ENCODE data around the gene DPYSL4.
"Not testable (repeated sequence)": the region's sequence is repeated elsewhere in the genome, so short reads cannot be mapped to it uniquely, and the experiment has no call there.

Gene DPYSL4

DNA sequence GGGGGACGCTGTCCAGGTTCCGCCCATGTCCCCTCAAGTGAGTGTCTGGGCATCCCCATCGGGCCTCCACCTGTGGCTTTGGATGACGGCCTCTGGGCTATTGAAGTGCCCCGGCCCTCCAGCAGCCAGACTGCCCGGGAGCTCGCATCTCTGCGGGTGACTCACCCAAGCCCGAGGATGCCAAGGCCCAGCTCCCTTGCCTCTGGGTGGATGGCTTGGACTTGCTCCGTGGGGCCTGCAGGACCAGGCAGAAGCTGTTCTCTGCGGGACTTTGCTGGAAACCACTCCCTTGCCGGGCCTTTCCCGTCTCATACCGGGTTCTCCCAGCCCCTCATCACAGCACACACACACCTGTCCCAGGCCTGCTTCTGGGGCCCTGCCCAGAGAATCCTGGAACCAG, 22.4 kb downstream of the DPYSL4 start:
- no peak for DNase-seq

DNA sequence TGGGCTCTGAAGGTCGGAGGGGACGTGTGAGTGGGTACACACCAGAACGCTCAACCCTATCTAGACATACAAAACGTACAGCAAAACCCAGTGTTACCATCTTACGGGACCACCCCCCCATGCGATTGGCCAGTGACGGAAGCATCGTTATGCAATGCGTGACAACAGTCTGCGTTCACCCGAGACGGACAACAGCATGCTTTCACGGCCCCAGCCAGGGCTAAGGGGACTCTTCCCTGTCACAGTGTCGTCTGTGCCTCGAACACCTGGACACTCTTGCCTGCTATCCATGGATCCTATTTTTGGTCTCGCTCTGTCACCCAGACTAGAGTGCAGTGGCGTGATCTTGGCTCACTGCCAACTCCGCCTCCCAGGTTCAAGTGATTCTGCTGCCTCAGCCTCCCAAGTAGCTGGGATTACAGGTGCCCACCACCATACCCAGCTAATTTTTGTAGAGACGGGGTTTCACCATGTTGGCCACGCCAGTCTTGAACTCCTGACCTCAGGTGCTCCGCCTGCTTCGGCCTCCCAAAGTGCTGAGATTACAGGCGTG, 23.3 kb downstream of the DPYSL4 start:
- DNase-seq = no peak

DNA sequence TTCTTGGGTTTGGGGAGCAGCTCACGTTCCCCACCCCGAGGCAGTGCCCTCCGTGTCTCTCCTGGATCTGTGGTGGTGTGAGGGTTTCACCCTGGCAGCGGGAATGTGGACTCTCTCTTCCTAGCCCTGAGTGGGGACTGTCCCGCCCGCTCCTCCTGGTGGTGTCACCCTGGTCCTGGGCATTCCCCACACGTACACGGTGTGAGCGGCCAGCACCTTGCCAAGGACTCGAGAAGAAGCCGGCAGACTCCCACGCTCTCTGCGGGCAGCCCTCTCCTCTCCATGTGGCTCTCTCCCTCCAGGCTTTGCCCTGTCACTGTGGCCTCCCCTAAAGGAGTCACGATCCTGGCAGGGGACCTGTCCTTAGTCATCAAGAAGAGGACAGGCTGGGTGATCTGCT, 24.0 kb downstream of the DPYSL4 start:
- DNase-seq = no peak

DNA sequence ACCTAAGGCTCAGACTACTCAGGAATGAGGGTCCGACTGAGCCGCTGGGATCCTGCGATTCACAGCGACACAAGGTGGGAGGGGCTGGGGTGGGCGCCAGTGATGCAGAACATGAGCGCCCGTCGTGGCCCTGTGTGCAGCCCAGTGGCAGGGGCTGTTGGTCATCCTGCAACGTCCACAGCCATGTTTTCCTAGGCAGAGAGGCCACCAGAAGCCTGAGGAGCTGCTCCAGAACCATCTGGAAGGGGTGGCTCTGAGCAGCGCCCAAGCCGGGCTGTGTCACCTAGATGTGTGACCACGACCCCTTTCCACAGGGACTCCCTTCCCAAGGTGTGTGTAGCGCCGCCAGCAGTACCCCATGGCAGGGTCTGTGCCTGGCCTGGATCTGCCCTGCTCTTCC, 24.5 kb downstream of the DPYSL4 start:
- no peak for DNase-seq

DNA sequence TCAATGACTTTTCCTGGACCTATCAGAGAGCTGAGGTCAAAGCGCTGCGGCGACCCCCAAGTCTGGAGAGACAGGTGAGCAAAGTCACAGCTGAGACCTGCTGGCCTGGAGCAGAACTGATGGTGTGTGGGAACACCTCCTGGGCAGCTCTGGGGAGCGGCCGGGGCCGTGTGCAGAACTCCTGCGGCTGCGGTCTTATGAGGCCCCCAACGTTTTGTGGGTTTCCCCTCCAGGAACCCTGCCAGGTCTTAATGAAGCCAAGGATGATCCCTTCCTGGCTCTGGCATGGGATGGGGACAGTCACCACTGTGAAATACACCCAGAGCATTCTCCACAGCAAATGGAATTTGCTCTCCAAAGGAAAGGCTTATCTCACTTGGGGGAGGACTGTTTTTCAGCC, 26.1 kb downstream of the DPYSL4 start:
- no peak for DNase-seq

DNA sequence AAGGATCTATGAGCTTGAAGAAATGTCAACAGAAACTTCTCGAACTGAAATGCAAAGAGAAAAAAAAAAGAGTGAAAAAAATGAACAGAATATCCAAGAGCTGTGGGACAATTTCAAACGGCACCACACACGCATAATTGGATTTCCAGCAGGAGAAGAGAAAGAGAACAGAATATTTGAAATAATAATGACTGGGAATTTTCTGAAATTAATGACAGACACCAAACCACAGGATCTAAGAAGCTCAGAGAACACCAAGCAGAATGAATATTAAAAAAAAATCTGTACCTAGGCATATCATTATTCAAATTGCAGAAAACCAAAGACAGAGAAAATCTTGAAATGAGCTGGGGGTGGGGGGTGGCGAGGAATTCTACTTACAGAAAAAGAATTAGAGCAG, 27.2 kb downstream of the DPYSL4 start:
- no peak for DNase-seq

DNA sequence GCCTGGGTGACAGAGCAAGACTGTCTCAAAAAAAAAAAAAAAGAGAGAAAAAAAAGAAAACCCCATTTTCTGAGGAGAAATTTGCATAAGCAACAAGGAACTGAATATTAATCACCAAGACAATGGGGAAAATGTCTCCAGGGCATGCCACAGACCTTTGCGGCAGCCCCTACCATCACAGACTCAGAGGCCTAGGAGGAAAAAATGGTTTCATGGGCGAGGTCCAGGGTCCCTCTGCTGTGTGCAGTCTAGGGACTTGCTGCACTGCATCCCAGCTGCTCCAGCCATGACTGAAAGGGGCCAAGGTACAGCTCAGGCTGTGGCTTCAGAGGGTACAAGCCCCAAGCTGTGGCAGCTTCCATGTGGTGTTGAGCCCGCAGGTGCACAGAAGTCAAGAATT, 29.7 kb downstream of the DPYSL4 start:
- not testable (repeated sequence) for DNase-seq

DNA sequence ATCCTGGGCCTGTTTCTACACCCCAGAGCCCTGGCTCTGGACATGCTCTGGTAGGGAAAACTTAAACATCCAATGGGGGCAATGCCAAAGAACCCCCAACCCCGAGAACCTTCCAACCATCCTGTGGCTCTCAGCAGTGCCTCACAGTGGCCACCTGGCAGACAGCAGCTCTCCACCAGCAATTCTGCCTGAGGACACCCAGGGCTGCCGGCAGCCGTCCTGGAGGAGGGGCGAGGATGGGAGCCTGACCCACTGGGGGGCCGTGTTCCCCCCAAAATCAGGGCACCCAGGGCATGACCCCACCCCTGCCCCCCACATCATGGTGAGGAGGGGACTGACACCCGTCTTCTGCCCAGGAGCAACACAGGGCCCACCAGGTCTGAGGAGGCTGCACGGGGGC, 32.7 kb downstream of the DPYSL4 start:
- no peak for DNase-seq

DNA sequence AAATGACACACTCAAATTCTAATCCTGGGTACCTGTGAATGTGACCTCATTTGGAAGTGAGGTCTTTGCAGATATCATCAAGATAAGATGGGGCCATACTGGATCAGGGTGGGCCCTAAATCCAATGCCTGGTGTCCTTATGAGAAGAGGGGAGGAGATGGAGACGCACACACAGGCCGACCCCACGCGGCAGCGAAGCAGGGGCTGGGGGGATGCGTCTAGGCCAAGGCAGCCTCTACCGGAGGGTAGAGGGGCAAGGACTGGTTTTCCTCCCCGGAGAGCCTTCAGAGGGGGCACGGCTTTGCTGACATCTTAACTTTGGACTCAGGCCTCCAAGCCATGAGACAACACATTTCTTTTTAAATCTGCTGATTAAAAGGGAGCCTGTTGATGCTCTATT, 33.3 kb downstream of the DPYSL4 start:
- no peak for DNase-seq

DNA sequence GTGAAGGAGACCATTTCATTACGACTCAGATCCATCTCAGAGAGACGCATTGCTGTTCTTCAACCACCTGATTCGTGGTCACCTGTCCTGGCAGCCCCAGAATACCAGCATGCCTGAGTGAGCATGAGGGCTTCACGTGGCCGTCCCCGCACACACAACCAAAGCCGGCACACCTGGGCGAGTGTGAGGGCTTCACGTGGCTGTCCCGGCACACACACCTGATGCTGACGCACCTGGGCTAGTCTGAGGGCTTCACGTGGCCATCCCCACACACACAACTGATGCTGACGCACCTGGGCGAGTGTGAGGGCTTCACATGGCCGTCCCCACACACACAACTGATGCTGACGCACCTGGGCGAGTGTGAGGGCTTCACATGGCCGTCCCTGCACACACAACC, 34.2 kb downstream of the DPYSL4 start:
- not testable (repeated sequence) for DNase-seq

DNA sequence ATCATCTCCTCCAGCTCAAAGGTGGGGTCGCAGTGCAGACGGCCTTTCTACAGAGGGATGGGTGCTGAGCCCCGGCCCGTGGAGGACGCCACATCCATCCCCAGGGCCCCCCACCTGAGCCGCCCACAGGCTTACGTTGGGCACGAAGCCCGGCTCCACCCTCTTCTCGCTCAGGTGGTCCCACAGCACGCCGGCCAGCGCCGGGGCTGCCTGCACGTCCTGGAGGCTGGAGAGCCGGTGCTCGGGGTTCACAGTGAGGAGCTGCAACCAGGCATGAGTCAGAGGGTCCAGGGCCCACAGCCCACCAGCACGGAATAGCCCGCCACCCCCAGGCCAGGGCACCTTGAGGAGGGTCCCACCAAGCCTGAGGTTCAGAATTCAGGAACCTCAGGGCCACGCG, 36.0 kb downstream of the DPYSL4 start:
- DNase-seq = no peak

DNA sequence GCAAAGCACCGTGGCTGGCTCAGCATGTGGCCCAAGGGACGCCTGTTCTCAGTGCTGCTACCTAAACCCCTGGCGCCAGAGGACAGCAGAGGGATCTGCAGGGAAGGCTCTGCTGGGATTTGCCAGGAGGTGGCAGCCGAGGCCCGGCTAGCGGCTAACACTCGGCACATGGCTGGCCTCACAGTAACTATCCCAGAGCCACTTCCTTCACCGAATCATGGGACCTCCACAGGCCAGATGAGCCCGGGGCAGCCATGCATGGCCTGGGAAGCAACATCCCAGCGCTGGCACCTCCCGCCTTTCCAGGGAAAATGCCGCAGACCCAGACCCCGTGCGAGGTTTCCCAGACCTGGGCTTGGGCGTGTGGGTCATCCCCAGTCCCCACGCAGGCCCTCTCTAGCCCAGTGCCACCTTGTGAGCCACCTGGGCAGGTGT, 36.4 kb downstream of the DPYSL4 start:
- peak in 2 of 3 experiments; percentile 13 to 54 for DNase-seq

DNA sequence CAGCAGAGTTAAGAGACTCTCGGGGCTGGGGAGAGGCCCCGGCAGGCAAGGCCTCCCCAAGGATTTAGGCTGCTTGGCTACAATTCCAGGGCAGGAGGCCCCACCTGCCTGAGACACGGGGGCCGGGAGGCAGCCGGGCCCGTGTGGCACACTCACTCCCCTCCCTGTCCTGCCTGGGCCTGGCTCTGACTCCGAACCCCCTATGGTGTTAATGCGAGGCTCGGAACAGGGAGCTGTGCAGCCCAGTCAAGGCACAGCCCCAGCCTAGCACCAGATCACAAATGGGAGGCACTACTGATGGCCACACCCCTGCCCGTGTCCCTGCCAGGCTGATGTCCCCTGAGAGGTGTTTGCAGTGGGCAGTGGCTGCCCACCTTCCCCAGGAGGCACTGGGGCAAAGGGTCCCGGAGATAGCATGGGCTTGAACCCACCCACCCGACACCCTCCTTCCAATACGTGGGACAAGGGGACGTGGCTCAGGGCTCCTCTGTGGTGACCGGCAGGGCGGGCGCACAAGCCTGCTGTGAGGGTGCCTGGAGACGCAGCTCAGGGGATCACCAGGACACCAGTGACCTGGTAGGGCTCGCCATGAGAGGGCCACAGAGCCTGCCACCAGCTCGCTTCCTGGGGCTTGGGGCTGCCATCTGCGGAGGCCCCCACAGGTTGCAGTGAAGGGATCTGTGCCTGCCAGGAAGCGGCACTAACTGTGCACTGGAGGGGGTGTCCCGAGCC, 37.0 kb downstream of the DPYSL4 start:
- no peak for DNase-seq

DNA sequence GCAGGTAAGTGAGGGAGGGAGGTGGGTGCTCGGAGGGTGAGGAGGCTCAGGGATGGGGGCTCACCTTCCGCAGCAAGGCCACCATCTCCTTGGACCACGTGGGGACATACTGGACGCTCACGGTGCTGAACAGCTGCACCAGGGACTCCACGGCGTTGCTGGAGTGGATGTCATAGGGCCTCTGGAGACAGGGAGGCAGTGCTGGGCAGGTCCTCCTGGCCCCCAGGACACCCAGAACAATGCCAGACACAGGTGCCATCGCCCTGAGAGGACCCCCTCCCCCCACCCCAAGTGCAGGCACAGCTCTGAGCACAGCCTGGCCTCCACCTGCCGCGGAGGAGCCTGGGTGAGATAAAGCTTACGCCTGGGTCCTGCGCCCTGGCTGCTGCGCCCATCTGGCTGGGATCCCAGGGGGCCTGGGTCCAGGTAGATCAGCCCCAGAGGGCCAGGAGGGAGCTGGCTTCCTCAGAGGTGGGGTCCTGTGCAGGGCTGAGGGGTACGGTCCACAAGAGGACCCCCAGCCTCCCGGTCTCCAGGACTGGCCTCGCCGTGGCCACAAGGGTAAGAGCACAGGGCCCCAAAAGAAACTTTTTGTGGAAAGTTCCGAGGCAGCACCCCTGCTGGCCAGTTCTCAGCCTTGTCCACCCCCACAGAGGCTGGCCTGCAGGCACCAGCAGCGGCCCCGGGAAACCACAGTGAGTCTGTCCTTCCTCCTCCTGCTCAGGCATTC, 37.8 kb downstream of the DPYSL4 start:
- no peak for DNase-seq

DNA sequence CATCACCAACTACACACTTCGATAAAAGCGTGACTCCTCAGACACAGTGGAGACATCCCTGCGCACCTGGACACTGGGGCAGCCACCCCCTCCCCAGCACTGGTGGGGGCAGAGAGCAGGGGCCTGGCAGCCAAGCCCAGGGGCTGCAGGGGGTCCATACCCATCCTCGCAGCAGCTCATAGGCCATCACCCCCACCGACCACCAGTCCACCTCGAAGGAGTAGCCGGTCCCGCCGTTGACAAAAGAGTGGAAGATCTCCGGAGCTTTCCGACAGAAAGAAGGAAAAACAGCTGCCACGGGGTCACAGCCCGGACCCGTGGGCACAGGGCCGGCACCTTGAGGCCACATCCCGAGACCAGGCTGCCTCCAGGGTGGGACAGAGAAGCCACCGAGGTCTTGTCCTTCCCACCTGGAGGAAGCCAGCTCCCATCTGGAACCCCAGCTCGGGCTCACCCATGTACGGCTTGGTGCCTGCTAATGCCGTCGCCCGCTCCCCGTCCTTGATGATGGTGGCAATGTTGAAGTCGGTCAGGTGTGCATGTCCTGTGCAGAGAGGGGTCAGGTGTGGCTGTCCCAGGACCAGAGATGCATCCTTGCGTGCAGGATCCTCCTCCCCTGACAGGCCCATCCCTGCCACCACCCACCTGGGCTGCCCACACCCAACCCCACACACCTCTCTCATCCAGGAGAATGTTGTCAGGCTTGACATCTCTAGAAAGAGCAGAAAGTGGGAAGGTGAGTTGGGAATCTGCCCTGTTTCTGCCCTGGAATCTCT, 38.5 kb downstream of the DPYSL4 start:
- no peak for DNase-seq

DNA sequence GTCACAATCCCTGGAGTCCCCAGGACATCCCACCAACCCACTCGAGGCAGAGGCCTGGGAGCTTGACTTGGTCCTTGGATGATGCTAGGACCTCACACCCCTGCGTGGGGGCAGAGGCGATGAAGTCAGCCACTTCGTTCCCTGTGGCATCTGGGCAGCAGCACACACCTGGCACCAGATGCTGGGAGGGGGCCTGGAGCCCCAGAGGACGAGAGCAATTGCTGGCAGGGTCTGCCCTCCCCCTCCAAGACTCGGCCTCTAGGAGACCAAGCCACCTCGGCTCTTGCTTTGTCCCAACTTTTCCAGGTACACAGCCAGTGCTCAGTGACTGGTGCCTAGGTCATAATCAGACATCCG, 39.1 kb downstream of the DPYSL4 start:
- DNase-seq = no peak

DNA sequence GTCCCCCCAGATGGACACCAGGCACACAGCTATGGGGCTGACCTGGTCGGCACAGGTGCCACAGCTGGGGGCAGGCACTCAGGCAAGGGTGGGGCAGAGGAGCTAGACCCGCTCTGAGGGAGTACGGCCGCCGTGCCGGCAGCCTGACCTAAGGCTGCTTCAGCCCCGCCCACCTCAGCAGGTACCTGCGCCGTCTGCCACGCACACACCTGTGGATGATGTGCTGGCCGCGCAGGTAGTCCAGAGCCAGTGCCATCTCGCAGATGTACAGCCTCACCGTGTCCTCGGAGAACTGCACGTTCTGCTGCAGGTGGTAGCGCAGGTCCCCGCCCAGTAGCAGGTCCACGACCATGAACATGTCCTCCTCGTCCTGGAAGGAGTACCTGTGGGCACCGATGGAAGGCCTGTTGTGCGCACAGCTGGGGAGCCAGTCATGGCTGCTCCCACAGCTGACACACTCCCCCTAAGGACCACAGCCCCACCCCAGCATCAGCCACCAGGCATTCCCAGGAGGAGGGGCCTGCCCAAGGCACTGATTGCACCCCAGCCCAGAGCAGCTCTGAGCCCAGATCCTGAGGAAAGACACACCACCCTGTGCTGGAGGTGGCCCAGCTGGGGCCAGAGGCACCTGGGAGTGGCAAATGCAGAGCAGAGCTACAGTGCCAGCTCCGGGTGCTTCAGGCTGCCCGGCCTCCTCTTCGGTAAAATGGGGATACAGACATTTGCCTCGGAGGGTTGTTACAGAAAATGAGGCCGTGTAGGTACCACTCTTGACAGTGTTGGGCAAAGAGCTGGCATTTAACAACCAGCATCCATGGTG, 40.0 kb downstream of the DPYSL4 start:
- DNase-seq = peak in 2 of 3 experiments; percentile 70 to 75

DNA sequence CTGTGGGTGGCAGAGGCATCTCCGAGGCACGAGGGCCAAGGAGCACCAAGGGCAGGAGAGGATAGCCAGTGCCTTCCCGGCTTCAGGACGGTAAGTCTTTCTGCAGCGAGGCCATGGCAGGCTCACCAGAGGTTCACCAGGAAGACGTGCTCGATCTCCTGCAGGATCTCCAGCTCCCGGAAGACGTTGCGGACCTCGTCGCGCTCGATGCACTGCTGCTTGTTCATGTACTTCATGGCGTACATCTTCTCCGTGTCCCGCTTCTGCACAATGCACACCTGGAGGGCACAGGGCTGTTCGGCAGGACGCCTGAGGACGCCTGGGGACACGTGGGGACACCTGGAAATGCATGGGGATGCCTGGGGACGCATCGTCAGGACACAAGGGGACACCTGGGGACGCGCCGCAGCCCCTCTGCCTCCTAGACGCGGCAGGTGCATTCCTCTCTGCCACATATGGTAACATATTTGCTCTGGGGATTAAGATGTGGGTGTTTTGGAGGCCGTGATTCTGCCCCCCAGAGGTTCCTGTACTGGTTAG, 41.2 kb downstream of the DPYSL4 start:
- no peak for DNase-seq

DNA sequence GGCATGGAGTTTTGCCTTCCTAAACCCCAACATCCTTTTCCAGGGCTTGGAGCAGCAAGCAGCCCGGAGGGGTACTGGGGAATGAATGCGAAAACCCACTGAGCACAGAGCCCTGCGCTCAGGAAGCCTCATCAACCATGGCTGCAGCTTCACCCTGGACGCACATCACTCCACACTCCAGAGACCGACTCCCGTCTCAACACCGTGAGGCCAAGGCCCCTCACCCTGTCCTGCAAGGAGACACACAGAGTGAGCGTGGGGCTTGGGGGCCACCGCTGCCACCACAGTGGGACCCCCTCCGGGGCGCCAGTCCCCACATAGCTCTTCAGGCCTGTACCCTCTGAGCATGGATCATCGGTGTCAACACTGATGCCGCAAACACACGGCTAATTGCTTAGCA, 41.9 kb downstream of the DPYSL4 start:
- no peak for DNase-seq

DNA sequence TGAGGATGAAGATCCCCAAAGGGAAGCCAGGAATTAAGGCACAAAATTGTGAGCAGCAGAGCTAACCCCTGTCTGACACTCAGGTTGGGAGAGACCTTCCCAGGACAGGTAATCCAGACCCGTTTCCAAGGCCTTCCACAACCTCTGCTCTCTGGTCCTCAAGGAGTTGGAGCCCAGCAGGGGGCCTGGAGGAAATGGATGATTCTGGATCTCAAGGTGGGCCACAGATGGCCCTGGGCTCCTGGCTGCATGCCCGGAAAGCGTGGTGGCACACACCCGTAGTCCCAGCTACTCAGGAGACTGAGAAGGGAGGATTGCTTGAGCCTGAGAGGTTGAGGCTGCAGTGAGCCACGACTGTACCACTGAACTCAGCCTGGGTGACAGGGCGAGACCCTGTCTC, 42.3 kb downstream of the DPYSL4 start:
- DNase-seq = no peak

DNA sequence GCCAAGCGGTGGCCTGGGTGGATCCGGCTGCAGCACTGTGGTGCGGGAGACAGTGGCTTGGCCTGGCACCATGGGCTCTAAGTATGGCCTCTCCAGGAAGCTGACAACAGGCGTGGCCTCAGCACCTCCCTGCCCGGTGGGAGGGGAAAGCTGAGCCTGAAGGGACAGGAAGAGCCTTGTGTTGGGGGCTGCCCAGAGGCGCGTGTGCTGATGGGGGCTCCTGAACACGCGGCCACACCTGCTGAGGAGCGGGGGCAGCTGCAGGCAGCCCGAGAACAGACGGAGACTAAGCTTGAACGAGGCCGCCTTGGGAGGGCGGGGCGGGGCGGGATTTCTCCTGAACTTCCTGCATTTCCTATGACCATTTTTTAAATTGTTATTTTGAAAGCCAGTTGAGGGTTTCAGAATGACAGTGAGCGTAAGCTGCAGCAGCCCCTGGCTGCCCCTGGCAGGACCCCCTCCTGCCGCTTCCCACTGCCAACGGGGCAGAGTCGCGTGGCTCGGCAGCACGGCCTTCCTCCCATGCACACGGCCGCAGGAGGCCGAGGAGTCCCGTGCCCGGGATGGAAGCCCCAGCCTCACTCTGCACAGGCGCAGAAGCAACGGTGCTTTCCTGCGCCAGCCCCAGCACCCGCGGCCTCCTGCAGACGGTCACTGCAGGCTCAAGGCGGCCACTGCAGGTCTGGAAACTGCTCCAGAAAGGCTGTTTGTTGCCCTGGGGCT, 43.2 kb downstream of the DPYSL4 start:
- DNase-seq = peak in 2 of 3 experiments; percentile 4 to 10
